Measurements from ENCODE around the gene HARS1.
"Not testable (repeated sequence)": the region's sequence is repeated elsewhere in the genome, so short reads cannot be mapped to it uniquely, and the experiment has no call there.

Gene HARS1

GRCh38 chr5:140673187-140673976, 17.8 kb downstream of the HARS1 start, which contains the start of gene DND1:
DND1 (minus strand) TSS chr5:140673576; CDS start chr5:140673542, 34 bp downstream.
- H3K27ac ChIP-seq (ENCODE audit: low read depth, low read length) = no peak within 1 kb of the TSS
- H3K4me3 ChIP-seq (ENCODE audit: low read length) = peak within 1 kb of the TSS; percentile 22
- peaks cover 48% of the 10 kb centered on the region for H3K36me3 ChIP-seq (ENCODE audit: control insufficient read depth, insufficient read depth, low read length)

GRCh38 chr5:140672455-140673186, 18.5 kb downstream of the HARS1 start:
- H3K9ac ChIP-seq (ENCODE audit: low read length) = no peak overlapping the region
- no peak overlapping the region for H3K27ac ChIP-seq (ENCODE audit: low read depth, low read length)
- H3K27me3 ChIP-seq (ENCODE audit: control insufficient read depth, insufficient read depth, low read length) = no peaks in the 10 kb centered on the region
- peaks cover 54% of the 10 kb centered on the region for H3K36me3 ChIP-seq (ENCODE audit: control insufficient read depth, insufficient read depth, low read length)
- H3K4me3 ChIP-seq (ENCODE audit: low read length) = peak overlapping the region; percentile 22
- no peaks in the 10 kb centered on the region for H3K4me1 ChIP-seq (ENCODE audit: control insufficient read depth, insufficient read depth, low read length)

More at GRCh38 chr5:140673187-140673976, 17.8 kb downstream of the HARS1 start, which contains the start of gene DND1:
- H3K9ac ChIP-seq (ENCODE audit: low read length) = no peak within 1 kb of the TSS
- no peaks in the 10 kb centered on the region for H3K4me1 ChIP-seq (ENCODE audit: control insufficient read depth, insufficient read depth, low read length)
- H3K27me3 ChIP-seq (ENCODE audit: control insufficient read depth, insufficient read depth, low read length) = no peaks in the 10 kb centered on the region

GRCh38 chr5:140671472-140672125, 19.6 kb downstream of the HARS1 start:
- Histone ChIP-seq H3K27me3 (ENCODE audit: control insufficient read depth, insufficient read depth, low read length) (no peaks in the 10 kb centered on the region), H3K4me1 (ENCODE audit: control insufficient read depth, insufficient read depth, low read length) (no peaks in the 10 kb centered on the region), H3K36me3 (ENCODE audit: control insufficient read depth, insufficient read depth, low read length) (peaks cover 46% of the 10 kb centered on the region), H3K9ac (ENCODE audit: low read length) (no peak overlapping the region), H3K4me3 (ENCODE audit: low read length) (no peak overlapping the region), H3K27ac (ENCODE audit: low read depth, low read length) (no peak overlapping the region)

DNA sequence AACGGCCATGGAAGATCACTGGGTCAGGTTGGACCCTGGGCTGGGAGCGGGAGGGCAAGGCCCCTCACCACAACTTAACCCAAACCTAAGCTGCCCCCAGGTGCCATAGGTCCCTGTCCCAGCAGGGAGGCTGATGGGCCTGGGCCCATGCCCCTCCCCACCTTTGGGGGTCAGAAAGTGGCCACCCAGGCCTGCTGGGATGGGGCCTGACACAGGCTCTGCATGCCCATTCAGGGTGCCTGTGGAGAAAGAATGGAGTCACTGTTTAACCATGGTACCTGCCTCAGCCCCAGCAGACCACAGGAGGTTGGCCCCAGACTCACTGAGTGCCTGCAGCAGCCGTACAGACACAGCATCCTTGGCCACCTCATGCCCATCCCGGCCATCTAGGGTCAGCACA, 20.1 kb downstream of the HARS1 start:
- H3K4me3 ChIP-seq (ENCODE audit: low read length); H3K27ac ChIP-seq (ENCODE audit: low read depth, low read length); H3K27me3 ChIP-seq (ENCODE audit: control insufficient read depth, insufficient read depth, low read length); H3K4me1 ChIP-seq (ENCODE audit: control insufficient read depth, insufficient read depth, low read length); H3K9ac ChIP-seq (ENCODE audit: low read length): not testable (repeated sequence)
- peaks cover 41% of the 10 kb centered on the region for H3K36me3 ChIP-seq (ENCODE audit: control insufficient read depth, insufficient read depth, low read length)

GRCh38 chr5:140664359-140665119, 26.6 kb downstream of the HARS1 start, which contains the start of gene WDR55:
WDR55 (plus strand) TSS chr5:140664904; CDS start chr5:140664913, 9 bp downstream.
- Histone ChIP-seq H3K27me3 (ENCODE audit: control insufficient read depth, insufficient read depth, low read length) (no peaks in the 10 kb centered on the region), H3K4me1 (ENCODE audit: control insufficient read depth, insufficient read depth, low read length) (no peaks in the 10 kb centered on the region), H3K9ac (ENCODE audit: low read length) (peak within 1 kb of the TSS; percentile 98), H3K27ac (ENCODE audit: low read depth, low read length) (peak within 1 kb of the TSS; percentile 94), H3K4me3 (ENCODE audit: low read length) (peak within 1 kb of the TSS; percentile 96), H3K36me3 (ENCODE audit: control insufficient read depth, insufficient read depth, low read length) (peaks cover 40% of the 10 kb centered on the region)

GRCh38 chr5:140664030-140664358, 27.2 kb downstream of the HARS1 start:
- H3K9ac ChIP-seq (ENCODE audit: low read length) = no peak overlapping the region
- peaks cover 39% of the 10 kb centered on the region for H3K36me3 ChIP-seq (ENCODE audit: control insufficient read depth, insufficient read depth, low read length)
- H3K27me3 ChIP-seq (ENCODE audit: control insufficient read depth, insufficient read depth, low read length) = no peaks in the 10 kb centered on the region
- peak overlapping the region; percentile 94 for H3K27ac ChIP-seq (ENCODE audit: low read depth, low read length)
- no peaks in the 10 kb centered on the region for H3K4me1 ChIP-seq (ENCODE audit: control insufficient read depth, insufficient read depth, low read length)
- H3K4me3 ChIP-seq (ENCODE audit: low read length) = peak overlapping the region; percentile 96

DNA sequence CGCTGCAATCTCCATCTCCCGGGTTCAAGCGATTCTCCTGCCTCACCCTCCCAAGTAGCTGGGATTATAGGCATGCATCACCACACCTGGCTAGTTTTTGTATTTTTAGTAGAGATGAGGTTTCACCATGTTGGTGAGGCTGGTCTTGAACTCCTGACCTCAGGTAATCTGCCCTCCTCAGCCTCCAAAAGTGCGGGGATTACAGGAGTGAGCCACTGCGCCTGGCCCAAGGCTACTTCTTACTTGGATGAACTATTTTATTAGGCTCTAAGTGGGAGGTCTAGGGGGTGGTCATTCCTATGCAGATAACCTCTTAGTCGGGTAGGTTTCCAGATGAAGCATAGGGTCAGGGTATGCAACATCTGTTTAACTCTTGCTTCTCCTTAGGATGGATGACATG, 30.8 kb downstream of the HARS1 start:
- H3K9ac ChIP-seq (ENCODE audit: low read length); H3K4me1 ChIP-seq (ENCODE audit: control insufficient read depth, insufficient read depth, low read length); H3K27me3 ChIP-seq (ENCODE audit: control insufficient read depth, insufficient read depth, low read length); H3K4me3 ChIP-seq (ENCODE audit: low read length); H3K27ac ChIP-seq (ENCODE audit: low read depth, low read length): not testable (repeated sequence)
- H3K36me3 ChIP-seq (ENCODE audit: control insufficient read depth, insufficient read depth, low read length) = peaks cover 43% of the 10 kb centered on the region

DNA sequence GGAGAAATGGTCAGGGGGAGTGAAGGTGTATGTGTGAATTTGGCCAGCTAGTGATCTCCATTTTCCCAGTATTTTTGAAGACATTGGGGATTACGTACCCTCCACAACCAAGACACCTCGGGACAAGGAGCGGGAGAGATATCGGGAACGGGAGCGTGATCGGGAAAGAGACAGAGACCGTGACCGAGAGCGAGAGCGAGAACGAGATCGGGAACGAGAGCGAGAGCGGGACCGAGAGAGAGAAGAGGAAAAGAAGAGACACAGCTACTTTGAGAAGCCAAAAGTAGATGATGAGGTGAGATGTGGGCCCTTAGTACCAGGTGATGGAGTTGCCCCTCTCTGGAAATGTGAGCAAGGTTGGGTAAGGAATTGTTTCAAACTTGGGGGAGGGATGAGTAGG, 32.3 kb downstream of the HARS1 start:
- Histone ChIP-seq H3K9ac (ENCODE audit: low read length) (no peak overlapping the region), H3K27ac (ENCODE audit: low read depth, low read length) (no peak overlapping the region), H3K4me3 (ENCODE audit: low read length) (no peak overlapping the region), H3K27me3 (ENCODE audit: control insufficient read depth, insufficient read depth, low read length) (no peaks in the 10 kb centered on the region), H3K36me3 (ENCODE audit: control insufficient read depth, insufficient read depth, low read length) (peaks cover 47% of the 10 kb centered on the region), H3K4me1 (ENCODE audit: control insufficient read depth, insufficient read depth, low read length) (no peaks in the 10 kb centered on the region)

- peak overlapping the region; percentile 83 for H3K27ac ChIP-seq (ENCODE audit: low read depth, low read length)
- H3K27me3 ChIP-seq (ENCODE audit: control insufficient read depth, insufficient read depth, low read length) = no peaks in the 10 kb centered on the region
- H3K9ac ChIP-seq (ENCODE audit: low read length) = peak overlapping the region; percentile 53
- H3K36me3 ChIP-seq (ENCODE audit: control insufficient read depth, insufficient read depth, low read length) = peaks cover 23% of the 10 kb centered on the region
- peak overlapping the region; percentile 98 for H3K4me3 ChIP-seq (ENCODE audit: low read length)
- peaks cover 9% of the 10 kb centered on the region for H3K4me1 ChIP-seq (ENCODE audit: control insufficient read depth, insufficient read depth, low read length)
Measured at GRCh38 chr5:140647042-140647419, 44.1 kb downstream of the HARS1 start.

DNA sequence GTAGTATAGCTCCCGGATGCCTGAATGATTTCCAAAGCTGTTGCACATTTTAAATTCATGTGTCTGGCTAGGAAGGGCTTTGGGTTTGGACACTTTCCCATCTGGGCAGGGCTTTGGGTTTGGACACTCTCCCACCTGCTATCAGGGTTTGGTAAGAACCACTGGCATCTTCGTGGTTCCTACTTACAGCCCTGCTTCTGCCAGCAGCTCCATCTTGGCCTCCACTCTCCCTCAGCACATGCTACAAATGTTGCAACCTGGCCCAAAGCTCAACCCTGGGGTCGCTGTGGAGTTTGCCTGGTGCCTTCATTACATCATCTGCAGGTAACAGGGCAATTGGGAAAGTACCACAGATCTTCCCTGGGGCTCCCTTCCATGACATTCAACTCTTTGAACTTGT, 48.5 kb downstream of the HARS1 start:
- peaks cover 4% of the 10 kb centered on the region for H3K4me1 ChIP-seq (ENCODE audit: control insufficient read depth, insufficient read depth, low read length)
- H3K27ac ChIP-seq (ENCODE audit: low read depth, low read length) = no peak overlapping the region
- no peak overlapping the region for H3K4me3 ChIP-seq (ENCODE audit: low read length)
- peaks cover 19% of the 10 kb centered on the region for H3K36me3 ChIP-seq (ENCODE audit: control insufficient read depth, insufficient read depth, low read length)
- H3K27me3 ChIP-seq (ENCODE audit: control insufficient read depth, insufficient read depth, low read length) = no peaks in the 10 kb centered on the region
- no peak overlapping the region for H3K9ac ChIP-seq (ENCODE audit: low read length)

GRCh38 chr5:140641716-140642115, 49.5 kb downstream of the HARS1 start:
- Histone ChIP-seq H3K9ac (ENCODE audit: low read length) (no peak overlapping the region), H3K27me3 (ENCODE audit: control insufficient read depth, insufficient read depth, low read length) (no peaks in the 10 kb centered on the region), H3K36me3 (ENCODE audit: control insufficient read depth, insufficient read depth, low read length) (peaks cover 19% of the 10 kb centered on the region), H3K4me1 (ENCODE audit: control insufficient read depth, insufficient read depth, low read length) (peaks cover 3% of the 10 kb centered on the region), H3K4me3 (ENCODE audit: low read length) (no peak overlapping the region), H3K27ac (ENCODE audit: low read depth, low read length) (no peak overlapping the region)

All from rectal smooth muscle tissue (tissue), 1 donor.